Astrocyte of the hippocampus (primary cell): ENCODE data around the gene TMEM40.
"Not testable (repeated sequence)": the region's sequence is repeated elsewhere in the genome, so short reads cannot be mapped to it uniquely, and the experiment has no call there.

Experiments used
- DNase-seq: peaks from one replicate; pipeline ENCODE4 v3.0.0; 2011; ENCODE audit warnings: low read depth, low spot score

Gene TMEM40

DNA sequence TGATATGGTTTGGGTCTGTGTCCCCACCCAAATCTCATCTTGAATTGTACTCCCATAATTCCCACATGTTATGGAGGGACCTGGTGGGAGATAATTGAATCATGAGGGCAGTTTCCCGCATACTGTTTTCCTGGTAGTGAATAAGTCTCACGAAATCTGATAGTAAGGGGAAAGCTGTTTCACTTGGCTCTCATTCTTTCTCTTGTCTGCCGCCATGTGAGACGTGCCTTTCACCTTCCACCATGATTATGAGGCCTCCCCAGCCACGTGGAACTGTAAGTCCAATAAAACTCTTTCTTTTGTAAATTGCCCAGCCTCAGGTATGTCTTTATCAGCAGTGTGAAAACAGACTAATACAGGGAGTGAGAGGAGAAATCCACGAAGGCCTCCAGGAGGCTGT lies 16.9 kb upstream of the TMEM40 start:
- not testable (repeated sequence) for DNase-seq

DNA sequence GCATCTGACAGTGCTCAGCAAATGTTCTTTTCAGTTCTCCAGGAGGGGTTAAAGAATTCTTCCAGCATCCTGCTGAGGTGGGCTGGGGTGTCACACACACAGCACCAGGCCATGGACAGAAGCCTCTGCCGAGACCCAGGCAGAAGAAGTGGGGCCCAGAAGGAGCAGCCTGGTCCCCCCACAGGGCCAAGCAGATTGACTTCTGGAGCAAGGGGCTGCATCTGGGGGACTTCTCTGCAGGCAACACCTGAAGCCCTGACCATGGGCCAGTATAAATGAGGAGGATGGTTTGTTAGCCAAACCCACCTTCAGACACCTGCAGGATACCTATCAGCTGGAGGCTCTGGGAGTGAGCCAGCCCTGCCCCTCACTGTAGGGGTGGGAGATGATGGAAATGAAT lies 16.2 kb upstream of the TMEM40 start:
- DNase-seq, result no peak

DNA sequence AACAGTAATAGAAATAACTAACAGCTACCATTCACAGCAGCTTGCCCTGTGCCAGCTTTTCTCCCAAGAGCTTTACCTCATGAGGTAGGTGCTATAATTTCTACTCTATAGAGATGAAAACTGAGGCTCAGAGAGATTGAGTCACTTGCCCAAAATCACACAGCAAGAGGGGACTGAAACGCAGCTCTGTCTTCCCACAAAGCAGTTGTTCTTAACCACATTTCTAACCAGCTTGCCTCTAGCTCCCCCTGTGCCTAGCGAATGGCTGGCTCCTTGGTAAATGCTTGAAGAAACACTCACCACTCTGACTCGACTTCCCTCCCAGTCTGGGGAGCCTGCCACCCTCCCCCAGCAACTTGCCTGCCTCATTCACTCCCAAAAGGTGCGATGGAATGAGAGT lies 15.6 kb upstream of the TMEM40 start:
- no peak for DNase-seq

DNA sequence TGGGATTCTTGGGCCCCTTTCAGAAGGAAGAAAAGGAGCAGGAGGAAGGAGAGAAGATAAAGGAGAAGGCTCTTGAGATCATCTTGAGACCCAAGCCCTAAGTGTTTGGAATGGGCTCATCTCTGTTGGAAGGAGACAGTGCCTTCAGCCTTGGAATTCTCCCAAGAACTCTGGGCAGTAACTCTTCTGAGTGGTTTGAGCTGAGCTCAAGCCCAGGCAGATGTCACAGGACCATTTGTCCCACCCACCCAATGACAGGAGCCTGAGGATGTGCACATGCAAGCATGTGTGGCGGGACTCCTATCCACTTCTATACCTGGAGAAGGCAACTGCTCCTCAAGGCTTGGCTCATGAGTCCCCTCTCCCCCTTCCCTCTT lies 14.6 kb upstream of the TMEM40 start:
- no peak for DNase-seq

DNA sequence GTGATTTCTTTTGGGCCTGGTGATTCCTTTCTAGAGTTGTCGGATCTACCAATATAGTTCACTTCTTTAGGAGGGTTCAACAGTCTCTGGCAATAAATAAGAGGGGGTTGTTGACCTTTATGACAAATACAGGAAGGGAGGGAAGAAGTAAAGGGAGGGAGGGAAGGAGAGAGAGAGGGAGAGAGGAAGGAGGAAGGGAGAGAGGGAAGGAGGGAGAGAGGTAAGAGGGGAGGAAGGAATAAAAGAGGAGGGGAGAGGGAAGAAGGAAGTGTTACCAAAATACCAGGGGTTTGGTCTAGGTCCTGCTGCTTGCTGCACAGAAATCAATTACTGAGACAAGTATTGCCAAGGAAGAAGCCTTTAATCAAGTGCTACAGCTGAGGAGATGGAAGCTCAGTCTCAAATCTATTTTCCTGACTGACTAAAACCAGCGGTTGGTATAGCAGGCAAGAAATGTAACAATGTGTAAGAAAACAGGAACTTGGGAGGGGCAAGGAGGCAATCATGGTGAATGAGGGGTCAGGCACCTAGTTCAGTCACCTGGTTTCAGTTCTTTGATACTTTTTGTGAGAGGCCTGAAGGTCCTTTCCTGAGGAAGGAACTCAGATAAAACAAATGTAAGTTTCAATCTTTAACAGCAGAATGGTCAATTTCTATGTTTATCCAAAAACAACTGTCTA lies 14.1 kb upstream of the TMEM40 start:
- DNase-seq, result no peak

DNA sequence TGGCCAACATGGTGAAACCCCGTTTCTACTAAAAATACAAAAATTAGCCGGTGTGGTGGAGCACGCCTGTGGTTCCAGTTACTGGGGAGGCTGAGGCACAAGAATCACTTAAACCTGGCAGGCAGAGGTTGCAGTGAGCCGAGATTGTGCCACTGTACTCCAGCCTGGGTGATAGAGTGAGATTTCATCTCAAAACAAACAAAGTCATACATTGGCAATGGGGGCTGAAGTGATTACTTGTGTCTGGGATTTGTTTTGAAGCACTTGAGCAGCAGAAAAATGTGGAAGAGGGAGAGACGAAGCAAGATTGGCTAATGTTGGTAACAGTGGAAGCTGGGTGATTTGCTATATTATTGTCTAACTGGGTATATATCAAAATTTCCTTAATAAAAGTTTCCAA lies 13.4 kb upstream of the TMEM40 start:
- DNase-seq, result no peak

DNA sequence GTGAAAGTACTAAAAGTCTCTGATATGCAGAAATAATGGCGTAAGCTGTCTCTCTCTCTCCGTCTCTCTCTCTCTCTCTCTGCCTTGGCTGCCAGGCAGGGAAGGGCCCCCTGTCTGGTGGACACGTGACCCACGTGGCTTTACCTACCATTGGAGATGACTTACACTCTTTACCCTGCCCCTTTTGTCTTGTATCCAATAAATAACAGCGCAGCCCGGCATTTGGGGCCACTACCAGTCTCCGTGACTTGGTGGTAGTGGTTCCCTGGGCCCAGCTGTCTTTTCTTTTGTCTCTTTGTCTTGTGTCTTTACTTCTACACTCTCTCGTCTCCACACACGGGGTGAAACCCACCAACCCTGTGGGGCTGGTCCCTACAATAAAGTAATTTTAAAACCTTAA lies 12.2 kb upstream of the TMEM40 start:
- DNase-seq, result no peak

DNA sequence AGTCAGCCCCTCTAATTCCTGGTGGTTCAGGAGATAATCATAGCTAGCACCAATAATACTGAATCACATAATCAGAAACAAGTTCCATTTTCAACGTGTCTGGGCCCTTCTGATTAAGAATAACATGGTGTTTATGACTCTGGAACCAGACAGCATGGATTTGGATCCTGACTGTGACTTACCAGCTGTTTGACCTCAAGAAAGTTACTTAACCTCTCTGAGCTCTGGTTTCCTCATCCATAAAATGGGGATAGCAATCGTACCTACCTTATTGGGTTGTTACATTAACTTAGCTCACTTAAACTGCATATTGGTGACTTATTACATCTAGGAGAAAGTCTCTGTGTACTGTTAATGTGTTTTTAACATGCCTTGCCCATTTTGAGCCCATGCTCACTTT lies 10.7 kb upstream of the TMEM40 start:
- no peak for DNase-seq

DNA sequence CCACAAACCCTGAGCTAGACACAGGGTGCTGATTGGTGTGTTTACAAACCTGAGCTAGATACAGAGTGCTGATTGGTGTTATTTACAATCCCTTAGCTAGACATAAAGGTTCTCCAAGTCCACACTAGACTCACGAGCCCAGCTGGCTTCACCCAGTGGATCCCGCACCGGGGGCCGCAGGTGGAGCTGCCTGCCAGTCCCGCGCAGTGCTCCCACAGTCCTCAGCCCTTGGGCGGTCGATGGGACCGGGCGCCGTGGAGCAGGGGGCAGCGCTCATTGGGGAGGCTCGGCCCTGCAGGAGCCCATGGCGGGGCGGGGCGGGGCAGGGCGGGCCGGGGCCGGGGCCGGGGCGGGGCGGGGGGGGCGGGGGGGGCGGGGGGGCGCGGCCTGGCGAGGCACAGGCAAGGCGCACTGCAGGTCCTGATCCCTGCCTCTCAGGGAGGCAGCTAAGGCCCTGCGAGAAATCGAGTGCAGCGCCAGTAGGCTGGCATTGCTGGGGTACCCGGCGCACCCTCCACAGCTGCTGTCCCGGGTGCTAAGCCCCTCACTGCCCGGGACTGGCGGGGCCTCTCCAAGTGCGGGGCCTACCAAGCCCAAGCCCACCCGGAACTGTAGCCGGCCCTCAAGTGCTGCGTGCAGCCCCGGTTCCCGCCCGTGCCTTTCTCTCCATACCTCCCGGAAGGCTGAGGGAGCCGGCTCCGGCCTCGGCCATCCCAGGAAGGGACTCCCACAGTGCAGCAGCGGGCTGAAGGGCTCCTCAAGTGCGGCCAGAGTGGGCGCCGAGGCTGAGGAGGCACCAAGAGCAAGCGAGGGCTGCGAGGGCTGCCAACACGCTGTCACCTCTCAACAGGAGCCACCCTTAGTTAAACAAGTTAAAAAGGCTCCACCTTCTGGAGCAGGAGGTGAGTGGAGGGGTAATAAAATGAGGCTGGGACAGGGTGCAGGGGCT lies 9.8 kb upstream of the TMEM40 start:
- no peak for DNase-seq

DNA sequence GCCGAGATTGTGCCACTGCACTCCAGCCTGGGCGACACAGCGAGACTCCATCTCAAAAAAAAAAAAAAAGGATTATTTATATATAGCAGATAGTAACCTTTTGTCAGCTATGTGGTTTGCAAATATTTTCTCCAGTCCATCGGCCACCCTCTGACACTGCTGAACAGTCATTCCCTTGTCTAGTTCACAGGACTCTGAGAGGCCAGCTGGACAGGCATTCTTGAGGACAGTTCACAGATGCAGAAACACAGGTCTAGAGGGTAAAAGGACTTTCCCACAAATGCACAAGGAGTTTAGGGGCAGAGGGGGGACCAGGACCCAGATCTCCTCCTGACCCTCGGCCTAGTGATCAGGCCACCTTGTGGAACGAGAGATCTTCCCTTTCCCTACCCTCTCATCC lies 7.5 kb upstream of the TMEM40 start:
- DNase-seq, result no peak

DNA sequence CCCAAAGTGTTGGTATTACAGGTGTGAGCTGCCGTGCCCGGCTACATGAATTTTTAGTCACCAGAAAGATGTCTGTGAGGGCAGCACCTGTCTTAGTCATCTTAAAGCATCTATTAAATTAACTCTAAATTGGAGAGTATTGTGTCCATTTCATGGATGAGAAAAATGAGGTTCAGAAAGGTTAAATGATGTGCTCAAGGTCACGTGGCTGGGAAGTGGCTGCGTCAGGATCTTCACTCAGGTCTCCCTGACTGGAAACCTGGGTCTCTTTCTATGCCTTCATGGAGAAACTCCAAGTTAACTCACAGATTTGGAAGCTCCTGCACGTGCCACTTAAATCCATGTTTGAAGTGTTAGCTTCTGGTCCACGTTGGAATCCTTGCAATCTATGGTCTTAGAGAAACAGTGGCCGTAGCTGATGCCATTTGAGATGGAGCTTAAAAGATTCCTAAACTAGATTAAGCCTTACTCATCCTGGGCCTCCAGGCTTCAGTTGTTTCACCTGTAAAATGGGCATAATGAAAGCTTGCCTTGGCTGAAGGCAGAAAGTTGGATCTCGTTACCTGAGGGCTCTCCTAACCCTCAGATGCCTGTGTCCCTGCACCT lies 5.2 kb upstream of the TMEM40 start:
- no peak for DNase-seq

DNA sequence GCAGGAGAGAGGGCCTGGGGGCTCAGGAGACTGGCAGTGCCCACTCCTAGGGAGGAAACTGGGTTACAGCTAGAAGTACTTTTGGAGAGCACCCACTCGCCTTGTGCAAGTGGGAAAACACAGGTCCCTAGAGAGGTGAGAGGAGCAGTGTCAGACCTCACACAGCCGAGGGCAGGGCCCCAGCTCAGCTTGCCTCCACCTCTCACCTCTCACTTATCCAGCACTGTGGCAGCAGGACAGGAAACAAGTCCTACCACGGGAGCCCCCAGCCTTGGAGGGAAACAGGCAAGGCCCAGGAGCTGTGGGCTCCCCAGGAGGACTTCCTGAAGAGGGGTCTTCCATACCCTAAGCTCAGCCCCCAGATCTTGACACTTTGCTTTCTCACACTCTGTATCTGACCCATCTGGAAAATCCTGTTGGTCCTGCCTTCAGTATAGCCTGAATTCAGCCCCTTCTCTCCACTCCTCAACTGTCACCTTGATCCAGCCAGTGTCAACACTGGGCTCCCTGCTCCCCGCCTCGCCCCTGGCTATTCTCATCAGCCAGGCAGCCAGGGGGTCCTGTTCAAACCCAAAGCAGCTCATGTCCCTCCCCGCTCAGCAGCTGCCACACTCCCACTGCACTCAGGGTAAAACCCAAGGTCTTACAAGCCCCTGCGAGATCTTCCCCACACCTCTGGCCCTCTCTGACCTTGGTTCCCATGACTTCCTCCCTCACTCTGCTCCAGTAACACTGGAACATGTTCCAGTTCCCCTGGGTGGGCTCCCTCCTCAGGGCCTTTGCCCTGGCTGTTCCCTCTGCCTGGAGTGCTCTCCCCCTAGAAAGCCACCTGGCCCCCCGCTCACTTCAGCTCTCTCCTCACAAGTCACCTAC lies 870 bp upstream of the TMEM40 start:
- DNase-seq, result no peak

DNA sequence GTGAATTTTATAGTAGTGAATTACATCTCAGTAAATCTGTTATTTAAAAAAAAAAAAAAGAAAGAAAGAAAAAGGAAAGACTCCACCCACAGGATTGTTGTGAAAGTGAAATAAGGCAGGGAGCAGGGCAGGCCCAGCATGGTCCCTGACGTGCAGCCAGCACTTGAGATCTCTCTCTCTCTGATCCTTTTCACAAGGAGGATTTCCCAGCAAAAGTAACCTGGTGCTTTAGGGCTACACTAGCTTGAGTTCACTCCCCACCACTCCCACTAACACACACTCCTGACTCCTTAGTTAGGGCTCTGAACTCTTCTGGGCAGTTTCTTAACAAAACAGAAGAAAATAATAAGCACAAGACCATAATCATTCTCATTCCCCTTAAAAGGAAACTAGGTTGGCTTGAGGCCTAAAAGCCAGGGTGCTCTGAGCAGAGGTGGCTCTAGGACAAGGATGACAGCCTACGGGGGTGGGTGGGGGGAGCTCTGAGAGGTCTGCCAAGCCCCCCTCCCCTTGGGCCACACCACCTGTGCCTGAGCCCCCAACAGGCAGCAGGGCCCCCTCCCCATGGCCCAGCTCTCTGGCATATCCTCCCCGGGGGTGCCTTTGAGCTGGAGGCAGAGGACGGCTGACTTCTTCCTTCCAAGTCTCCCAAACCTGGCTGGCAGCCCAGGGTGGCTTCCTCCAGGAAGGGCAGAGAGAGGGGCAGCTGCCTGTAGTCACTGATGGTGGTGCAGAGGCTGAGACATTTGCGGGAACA lies 856 bp downstream of the TMEM40 start:
- DNase-seq, result peak; percentile 78

DNA sequence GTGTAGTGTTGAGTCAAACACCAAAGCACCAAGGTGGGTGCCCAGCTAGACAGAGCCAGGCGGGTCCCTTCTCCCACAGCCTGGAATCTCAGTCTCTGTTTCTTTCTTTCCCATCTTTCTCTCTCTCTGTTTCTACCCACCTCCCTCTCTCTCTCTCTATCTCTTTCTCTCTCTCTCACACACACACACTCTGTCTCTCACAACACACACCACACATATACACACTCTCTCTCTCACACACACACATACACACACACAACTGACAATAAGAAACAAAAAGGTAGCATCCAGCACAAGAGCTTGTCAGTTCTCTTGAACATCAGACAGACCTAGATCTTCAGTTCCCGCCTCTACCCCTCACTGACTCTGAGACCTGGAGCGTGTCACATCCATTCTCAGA lies 2.4 kb downstream of the TMEM40 start:
- no peak for DNase-seq

DNA sequence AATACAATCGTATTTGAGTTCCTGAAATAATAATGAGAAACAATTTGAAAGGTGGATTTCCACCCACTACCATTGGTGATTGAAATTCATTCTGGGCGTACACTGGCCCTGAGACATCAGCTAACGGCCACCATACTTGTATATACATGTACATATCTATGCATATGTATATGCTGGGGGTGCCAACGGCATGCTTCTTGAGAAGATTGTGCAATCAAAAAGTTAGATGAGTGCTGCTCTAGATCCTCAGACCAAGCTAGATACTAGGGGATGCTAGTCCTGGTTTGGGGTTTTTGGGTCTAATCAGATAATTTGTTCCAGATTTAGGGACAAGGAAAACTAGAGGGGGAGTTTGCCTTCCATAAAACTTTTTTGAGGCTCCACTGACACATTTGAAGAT lies 2.9 kb downstream of the TMEM40 start:
- no peak for DNase-seq

DNA sequence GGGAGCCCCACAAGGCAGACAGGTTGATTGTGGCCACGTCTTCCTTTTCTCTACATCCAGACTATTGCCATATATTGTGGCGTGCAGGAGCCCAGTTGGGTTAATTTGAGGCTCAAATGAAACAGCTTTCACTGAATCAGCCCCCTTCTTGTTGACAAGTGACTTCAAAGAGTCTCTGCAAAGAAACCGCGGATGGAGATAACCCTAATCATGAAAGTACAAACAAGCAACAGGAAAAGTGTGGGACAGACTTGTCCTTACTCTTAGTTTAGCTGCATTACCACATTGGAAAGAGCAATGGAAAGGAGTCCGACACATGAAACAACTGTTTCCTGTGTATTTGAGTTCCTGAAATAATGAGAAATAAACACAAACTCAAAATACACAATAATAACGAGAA lies 3.3 kb downstream of the TMEM40 start:
- no peak for DNase-seq

DNA sequence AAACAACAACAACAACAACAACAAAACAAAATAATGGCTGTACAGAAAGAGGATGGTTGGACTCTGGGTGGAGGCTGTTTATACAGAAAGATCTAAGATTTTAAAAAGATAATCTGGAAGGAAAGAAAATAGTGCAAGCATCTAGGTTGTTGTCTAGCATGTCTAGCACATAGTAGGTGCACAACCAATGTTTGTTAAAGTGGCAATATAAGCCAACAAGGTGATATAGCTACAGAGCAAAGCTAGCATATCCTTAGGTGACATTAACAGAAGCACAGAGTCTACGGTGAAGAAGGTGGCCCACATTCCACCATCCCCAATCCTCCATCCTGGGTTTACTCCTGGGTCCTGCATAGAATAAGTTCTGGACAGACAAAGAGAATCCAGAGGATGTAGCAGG lies 4.7 kb downstream of the TMEM40 start:
- DNase-seq, result no peak

DNA sequence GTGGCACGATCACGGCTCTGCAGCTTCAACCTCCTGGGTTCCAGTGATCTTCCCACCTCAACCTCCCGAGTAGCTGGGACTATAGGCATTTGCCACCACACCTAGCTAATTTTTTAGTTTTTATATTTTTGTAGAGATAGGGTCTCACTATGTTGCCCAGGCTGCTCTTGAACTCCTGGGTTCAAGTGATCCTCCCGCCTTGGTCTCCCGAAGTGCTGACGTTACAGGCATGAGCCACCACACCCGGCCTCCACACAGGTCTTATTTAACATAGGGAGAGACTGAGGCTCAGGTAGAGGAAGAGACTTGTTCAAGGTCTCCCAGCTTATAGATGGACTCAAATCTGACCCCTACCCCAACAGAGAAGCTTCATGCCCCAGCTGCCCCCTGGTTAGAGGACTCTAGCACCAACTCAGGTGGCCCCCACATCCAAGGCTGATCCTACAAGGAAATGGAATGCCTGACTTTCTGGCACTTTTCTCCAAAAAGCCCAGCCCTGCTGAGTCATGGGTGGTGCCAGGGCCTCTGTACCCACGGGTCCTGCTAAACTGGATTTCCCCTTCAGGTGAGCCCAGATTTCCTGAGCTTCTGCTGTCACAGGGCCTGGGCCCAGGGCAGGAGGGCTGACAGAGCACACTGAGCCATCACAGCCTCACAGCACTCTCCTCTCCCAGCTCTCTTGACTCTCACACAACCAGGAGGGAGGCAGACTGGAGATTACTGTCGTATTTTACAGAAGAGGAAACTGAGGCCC lies 5.6 kb downstream of the TMEM40 start:
- no peak for DNase-seq

DNA sequence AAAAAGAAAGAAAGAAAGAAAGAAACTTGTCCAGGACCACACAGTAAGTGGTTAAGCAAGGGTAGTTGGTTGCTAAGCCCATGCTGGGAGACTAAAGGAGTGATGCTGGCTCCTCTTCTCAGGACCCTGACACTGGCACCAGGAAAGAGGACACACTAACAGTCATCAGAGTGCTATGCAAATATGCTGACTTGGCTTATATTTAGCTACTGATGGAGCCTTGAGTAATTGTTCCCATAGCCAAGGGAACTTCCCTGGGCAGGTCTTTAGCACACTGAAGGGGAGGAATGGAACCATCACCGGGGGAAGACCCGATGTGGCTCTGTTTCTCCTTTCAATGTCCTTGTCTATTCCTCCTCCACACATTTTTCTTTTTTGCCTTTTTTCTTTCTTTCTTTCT lies 6.2 kb downstream of the TMEM40 start:
- peak; percentile 31 for DNase-seq

DNA sequence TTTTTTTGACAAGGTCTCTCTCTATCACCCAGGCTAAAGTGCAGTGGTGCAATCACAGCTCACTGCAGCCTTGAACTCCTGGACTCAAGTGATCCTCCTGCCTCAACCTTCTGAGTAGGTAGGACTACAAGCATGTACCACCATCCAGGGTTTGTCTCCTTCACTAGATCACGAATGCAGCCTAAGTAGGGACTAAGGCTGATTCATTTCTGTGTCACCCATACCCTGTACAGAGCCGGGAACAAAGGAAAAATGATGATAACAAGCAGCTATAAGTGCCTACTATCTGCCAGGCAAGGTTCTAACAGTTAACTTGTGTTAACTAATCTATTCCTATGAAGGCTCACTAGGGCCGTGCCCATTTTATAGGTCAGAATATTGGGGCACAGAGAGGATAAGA lies 7.0 kb downstream of the TMEM40 start:
- DNase-seq, result no peak
